Mucosa of descending colon (tissue), 3 donors: ENCODE data around the gene TMEM218. TPM values are rescaled to one million over a fixed set of nuclear protein-coding genes. Genes with fewer than 3 reads are reported as not detected.

Source experiments
- ATAC-seq: fragments of 200-7000 bp; cut with Tn5 transposase; one replicate; pipeline ENCODE4 v1.9.1; 2020; ENCODE audit warnings: mild to moderate bottlenecking, moderate library complexity
- DNase-seq, 3 donors: peaks; one replicate each; pipeline ENCODE4 v3.0.0-alpha.2; 2020
- H3K36me3 ChIP-seq: fragments of 200-600 bp; one replicate; pipeline ENCODE4 v1.8.0; 2021; ENCODE audit warnings: low read depth, mild to moderate bottlenecking
- H3K4me1 ChIP-seq: fragments of 200-600 bp; one replicate; pipeline ENCODE4 v1.8.0; 2021; ENCODE audit warnings: low read depth, mild to moderate bottlenecking
- H3K4me3 ChIP-seq: fragments of 200-600 bp; one replicate; pipeline ENCODE4 v1.8.0; 2021; ENCODE audit warnings: mild to moderate bottlenecking
- H3K9me3 ChIP-seq: fragments of 200-600 bp; one replicate; pipeline ENCODE4 v1.8.0; 2021; ENCODE audit warnings: mild to moderate bottlenecking
- CTCF ChIP-seq: fragments of 200-600 bp; IDR thresholded peaks from one replicate; pipeline ENCODE4 v1.8.0; 2022; ENCODE audit warnings: antibody characterized with exemption, mild to moderate bottlenecking
- intact Hi-C, 2 donors: fragments of 100-400 bp; cut with DNase I in 1 of 2; cut with micrococcal nuclease in 1 of 2; formaldehyde crosslinking; loops; one replicate each; pipeline versions ENCODE4 v1.11.0 to v1.11.1; 2022; cut with DNase I, micrococcal nuclease
- long read RNA-seq, 2 donors: library from polyadenylated mRNA; unstranded; transcript quantifications; one replicate each; pipeline ENCODE4 v2.0.0, GENCODE V29; 2019 to 2021
- total RNA-seq, 3 donors: library from RNA; stranded (reverse); fragmentation: NEBNext Ultra II Directional in 2 of 3; extraction: Animal tissue kit (Norgen Biotek cat#: 25700) in 2 of 3; gene quantifications; one replicate each; pipeline versions ENCODE4 v1.2.1 to v1.2.4, GENCODE V29; 2021 to 2023
- donor health status: DM: no; HTN: no; CAD: no; lungs with moderate emphysema.
- donor health status: DM: no; HTN: no; CAD: no.
- donor health status: DM: no; HTN: yes; CAD: no.

TMEM218 gene
- total RNA-seq, result 10 to 100 TPM; 12.5 to 16.9 (median 16.1) TPM
- long read RNA-seq, donor 1, partial matches to known transcripts, result 1 of 11 reads
- long read RNA-seq, donor 1, other reads (novel, unspliced or antisense), result 9 of 11 reads
- long read RNA-seq, donor 2, partial matches to known transcripts, result 0 of 13 reads
- long read RNA-seq, donor 2, other reads (novel, unspliced or antisense), result 10 of 13 reads

DNA sequence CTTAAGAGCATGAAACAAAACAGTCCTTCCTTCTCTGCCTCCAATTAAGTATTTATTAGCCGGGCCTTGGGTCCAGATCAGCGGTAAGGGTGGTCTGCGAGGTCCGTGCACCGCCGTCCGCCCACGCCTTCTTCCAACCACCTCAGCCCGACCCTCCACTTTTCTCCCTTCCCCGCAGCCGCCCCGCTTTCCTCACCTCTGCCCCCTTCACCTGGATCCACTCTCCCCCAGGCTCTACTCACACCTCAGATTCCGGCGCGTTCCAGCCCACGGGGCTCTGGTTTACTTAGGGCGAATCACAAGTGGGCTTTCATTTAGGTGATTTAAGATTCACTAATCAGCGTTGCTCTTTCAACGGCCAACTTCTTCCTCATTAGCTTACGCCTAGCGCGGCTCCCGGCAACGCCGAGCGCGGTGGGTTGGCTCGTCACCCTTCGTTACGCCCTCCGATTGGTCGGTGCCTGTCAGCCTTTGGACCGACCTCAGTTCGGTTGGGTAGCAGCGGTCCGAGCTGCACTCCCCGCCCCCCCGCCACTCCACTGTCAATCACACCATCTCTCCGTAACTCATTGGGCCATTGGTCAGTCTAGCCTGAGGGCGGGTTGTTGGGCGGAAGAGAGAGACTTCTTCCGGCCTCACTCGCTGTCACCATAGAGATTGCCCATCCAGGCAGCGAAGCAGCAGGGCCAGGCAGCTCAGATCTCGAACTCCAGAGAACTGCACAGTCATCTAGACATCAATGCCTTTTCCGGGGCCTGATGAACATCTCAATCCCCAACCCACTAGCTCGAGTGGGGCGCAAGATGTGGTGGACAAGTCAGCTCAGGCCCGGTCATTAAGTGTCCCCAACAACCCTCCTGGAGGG lies at the start of gene TMEM218:
Gene TMEM218, minus strand, starts transcription at position 284 of the 865 bp plus-strand sequence. CDS start 9,385 bp downstream, outside the sequence.
- no peaks in the 10 kb centered on the region for H3K36me3 ChIP-seq
- ATAC-seq (peak; percentile 99), DNase-seq (peak; percentile 98 to 99 (median 99))
- intact Hi-C loops, result no loop called here
- H3K4me1 ChIP-seq, result peaks cover 3% of the 10 kb centered on the region
- H3K4me3 ChIP-seq, result peak within 1 kb of the TSS; percentile 58
- no peaks in the 10 kb centered on the region for H3K9me3 ChIP-seq
- TF ChIP-seq CTCF, result no peak

- H3K4me3 ChIP-seq, result no peak overlapping the region
- TF ChIP-seq CTCF, result no peak
- DNase-seq (no peak), ATAC-seq (no peak)
- H3K36me3 ChIP-seq, result no peaks in the 10 kb centered on the region
- H3K9me3 ChIP-seq, result no peaks in the 10 kb centered on the region
- H3K4me1 ChIP-seq, result no peaks in the 10 kb centered on the region
- intact Hi-C loops, result no loop called here
Observed at GRCh38 chr11:125157953-125158680, 46.7 kb upstream of the TMEM218 start.

GRCh38 chr11:125157118-125157733 lies 45.8 kb upstream of the TMEM218 start:
- ATAC-seq (no peak), DNase-seq (no peak)
- Histone ChIP-seq H3K4me1 (no peaks in the 10 kb centered on the region), H3K9me3 (no peaks in the 10 kb centered on the region), H3K4me3 (no peak overlapping the region), H3K36me3 (no peaks in the 10 kb centered on the region)
- TF ChIP-seq CTCF, result no peak
- intact Hi-C loops, result no loop called here

- DNase-seq (no peak), ATAC-seq (no peak)
- Histone ChIP-seq H3K4me1 (no peaks in the 10 kb centered on the region), H3K36me3 (no peaks in the 10 kb centered on the region), H3K9me3 (no peaks in the 10 kb centered on the region), H3K4me3 (no peak overlapping the region)
- intact Hi-C loops, result no loop called here
- no peak for TF ChIP-seq CTCF
Observed at GRCh38 chr11:125156346-125157117, 45.1 kb upstream of the TMEM218 start.

GRCh38 chr11:125155767-125156166 lies 44.3 kb upstream of the TMEM218 start:
- Histone ChIP-seq H3K4me3 (no peak overlapping the region), H3K9me3 (no peaks in the 10 kb centered on the region), H3K4me1 (no peaks in the 10 kb centered on the region), H3K36me3 (no peaks in the 10 kb centered on the region)
- DNase-seq, result no peak
- ATAC-seq, result no peak
- intact Hi-C loops, result no loop called here
- no peak for TF ChIP-seq CTCF
